ENCODE measurements around the gene BMI1.
A peak's percentile ranks its signal among the peaks of the same experiment; 100 is the strongest.

Gene BMI1

DNA sequence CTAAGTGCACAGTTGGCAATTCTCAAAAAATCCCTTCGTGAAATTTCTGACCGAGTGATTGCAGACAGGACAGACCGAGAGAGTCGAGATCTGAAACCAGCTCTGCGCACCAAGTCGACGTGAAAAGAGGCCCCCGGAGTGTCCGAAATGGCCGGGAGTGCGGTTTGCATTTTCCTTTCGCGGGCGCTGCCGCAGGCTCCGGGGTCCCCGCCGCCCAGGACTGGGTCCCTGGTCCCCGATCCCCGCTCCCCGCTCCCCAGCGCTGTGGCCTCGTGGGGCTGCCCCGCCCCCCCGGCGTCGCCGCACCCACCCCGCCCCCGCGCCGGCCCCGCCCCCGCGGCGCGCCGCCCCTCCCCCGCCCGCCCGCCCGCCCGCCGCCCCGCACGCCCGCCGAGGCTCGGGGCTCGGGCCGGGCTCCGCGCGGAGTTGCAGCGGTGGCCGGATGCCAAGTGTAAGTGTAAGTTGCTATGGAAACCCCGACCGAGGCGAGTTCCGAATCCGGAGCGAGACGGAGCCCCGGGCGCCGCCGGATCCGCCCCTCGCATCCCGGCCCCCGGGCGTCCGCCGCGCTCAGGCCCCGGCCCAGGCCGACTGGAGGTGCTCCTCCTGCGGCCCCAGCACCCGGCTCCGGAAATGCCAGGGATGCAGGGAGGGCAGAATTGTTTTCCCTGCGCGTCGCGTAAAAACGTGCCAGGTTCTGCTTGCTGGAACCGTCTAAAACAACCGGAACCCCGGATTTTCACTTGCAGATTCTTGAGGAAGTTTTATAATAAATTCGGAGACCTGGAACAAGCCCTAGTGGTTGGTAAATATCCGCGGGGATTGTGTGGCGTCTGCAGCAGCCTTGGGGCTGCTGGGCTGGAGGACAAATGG lies 4.6 kb downstream of the BMI1 start:
- H3K4me1 Mint-ChIP-seq, result peaks cover 38% of the 10 kb centered on the region

DNA sequence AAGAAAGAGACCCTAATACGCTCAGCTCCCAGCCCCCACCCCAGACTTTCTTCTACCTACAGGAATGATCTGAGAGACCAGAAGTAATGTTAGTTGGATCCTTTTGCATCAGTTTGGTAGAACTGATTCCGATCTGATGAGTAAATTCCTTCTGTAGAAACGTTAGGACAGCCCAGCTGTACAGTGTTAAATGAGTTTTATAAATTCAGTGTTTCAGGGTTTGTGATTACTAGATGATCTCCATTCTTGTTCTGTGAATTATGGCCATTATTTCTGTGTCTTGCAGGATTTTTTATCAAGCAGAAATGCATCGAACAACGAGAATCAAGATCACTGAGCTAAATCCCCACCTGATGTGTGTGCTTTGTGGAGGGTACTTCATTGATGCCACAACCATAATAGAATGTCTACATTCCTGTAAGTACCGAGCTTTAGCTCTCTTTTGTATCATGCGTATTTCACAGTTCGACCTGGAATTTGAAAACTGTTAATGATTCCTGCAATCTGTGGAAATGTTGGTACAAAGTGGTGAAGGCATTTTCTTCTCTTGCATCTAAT lies 5.3 kb downstream of the BMI1 start:
- Mint-ChIP-seq H3K4me1 (peaks cover 38% of the 10 kb centered on the region), H3K36me3 (peaks cover 13% of the 10 kb centered on the region), H3K9me3 (peaks cover 6% of the 10 kb centered on the region), H3K27ac (peak overlapping the region; percentile 10), H3K4me3 (peak overlapping the region; percentile 68), H3K27me3 (peaks cover 40% of the 10 kb centered on the region)

More for the DNA sequence above, 4.6 kb downstream of the BMI1 start:
- peaks cover 40% of the 10 kb centered on the region for H3K27me3 Mint-ChIP-seq
- H3K27ac Mint-ChIP-seq, result peak overlapping the region; percentile 68
- peaks cover 13% of the 10 kb centered on the region for H3K36me3 Mint-ChIP-seq
- H3K4me3 Mint-ChIP-seq, result peak overlapping the region; percentile 93
- H3K9me3 Mint-ChIP-seq, result peaks cover 6% of the 10 kb centered on the region

DNA sequence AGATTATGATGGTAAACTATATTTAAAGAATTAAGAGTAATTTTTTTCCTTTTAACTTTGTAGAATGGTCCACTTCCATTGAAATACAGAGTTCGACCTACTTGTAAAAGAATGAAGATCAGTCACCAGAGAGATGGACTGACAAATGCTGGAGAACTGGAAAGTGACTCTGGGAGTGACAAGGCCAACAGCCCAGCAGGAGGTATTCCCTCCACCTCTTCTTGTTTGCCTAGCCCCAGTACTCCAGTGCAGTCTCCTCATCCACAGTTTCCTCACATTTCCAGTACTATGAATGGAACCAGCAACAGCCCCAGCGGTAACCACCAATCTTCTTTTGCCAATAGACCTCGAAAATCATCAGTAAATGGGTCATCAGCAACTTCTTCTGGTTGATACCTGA lies 8.3 kb downstream of the BMI1 start:
- Mint-ChIP-seq H3K4me3 (no peak overlapping the region), H3K4me1 (peaks cover 40% of the 10 kb centered on the region), H3K27me3 (peaks cover 38% of the 10 kb centered on the region), H3K27ac (no peak overlapping the region), H3K9me3 (peaks cover 10% of the 10 kb centered on the region), H3K36me3 (peaks cover 17% of the 10 kb centered on the region)

DNA sequence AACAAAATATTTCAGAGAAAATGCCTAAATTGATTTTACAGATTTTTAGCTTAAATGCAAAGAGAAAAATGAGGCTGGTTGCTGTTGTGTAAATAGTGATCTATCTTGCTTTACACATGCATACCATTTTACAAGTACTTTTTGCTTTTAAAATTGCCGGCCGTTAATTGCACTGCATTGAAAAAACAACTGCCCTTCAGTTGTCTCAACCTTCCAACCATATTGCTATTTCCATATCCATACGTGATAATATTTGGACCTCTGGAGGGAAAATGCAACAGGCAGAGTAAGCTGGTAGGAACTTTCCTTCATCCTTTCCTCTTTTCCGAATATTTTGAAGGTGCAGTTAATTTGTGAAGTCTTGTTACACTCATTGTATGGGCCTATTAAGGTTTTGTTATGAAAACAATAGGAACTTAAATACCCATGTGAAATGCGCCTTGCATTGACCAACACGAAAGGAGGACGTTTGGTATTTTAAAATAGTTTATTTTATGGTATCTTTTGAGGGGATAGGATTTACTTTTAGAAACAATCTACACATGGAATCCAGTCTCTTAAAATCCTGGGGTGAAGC lies 11.3 kb downstream of the BMI1 start:
- peaks cover 10% of the 10 kb centered on the region for H3K9me3 Mint-ChIP-seq
- peaks cover 15% of the 10 kb centered on the region for H3K36me3 Mint-ChIP-seq
- peaks cover 27% of the 10 kb centered on the region for H3K4me1 Mint-ChIP-seq
- no peak overlapping the region for H3K4me3 Mint-ChIP-seq
- H3K27ac Mint-ChIP-seq, result no peak overlapping the region
- H3K27me3 Mint-ChIP-seq, result peaks cover 29% of the 10 kb centered on the region

DNA sequence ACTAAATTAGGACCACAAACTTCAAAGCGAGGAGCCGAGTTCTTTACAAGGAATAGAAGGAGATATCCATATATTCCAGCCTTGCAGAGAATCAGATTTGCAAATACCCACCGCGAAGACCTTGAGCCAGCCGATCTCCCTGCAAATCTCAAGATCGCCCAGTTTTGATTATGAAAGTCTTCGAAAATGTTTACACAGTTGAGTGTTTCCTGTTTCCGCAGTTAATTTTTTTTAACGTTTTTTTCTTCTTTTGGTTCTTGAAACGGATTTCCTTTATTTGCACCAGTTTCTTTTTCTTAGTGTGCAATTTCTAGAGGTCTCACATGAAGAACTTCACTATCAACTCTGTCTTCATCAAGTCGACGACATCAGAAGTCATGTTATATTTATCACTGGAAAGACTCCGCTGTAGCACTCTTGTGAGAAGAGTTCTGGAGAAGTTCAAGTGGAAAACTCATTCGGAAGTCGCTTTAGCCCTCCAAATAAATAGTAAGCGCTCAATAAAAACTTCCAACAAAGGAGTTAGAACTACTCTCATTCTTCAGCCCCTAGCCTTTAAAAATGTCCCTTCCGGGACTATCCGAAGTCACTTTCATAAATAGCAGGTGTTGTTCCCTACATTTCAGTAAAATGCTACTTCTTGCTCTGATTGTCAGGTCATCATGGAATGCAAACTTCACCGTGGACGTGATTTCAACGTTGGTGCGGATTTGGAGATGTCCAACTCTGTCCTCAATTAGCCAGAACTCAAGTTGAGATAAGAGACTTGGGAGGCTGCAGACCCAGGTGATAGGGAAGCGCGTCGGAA lies 12.5 kb downstream of the BMI1 start:
- H3K27ac Mint-ChIP-seq, result peak overlapping the region; percentile 66

DNA sequence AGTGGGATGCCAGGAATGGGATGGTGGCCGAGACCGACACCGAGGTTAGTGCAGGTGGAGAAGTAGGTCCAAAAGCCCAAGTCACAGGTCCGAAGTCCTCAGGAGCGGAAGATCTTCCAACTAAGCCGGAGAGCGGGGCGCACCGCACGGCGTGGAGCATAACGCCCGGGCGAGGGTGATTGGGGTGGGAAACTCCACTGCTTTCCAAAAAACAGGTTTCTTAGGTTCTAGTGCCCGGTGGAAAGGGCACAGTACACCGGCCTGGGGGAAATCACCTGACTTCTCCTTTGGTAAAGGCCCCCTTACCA lies 13.0 kb downstream of the BMI1 start:
- Mint-ChIP-seq H3K27ac (peak overlapping the region; percentile 66), H3K9me3 (peaks cover 10% of the 10 kb centered on the region), H3K27me3 (peaks cover 37% of the 10 kb centered on the region), H3K4me3 (peak overlapping the region; percentile 73), H3K4me1 (peaks cover 30% of the 10 kb centered on the region), H3K36me3 (peaks cover 14% of the 10 kb centered on the region)

More for the DNA sequence above, 12.5 kb downstream of the BMI1 start:
- Mint-ChIP-seq H3K4me3 (peak overlapping the region; percentile 73), H3K36me3 (peaks cover 14% of the 10 kb centered on the region), H3K4me1 (peaks cover 30% of the 10 kb centered on the region), H3K27me3 (peaks cover 32% of the 10 kb centered on the region), H3K9me3 (peaks cover 10% of the 10 kb centered on the region)

DNA sequence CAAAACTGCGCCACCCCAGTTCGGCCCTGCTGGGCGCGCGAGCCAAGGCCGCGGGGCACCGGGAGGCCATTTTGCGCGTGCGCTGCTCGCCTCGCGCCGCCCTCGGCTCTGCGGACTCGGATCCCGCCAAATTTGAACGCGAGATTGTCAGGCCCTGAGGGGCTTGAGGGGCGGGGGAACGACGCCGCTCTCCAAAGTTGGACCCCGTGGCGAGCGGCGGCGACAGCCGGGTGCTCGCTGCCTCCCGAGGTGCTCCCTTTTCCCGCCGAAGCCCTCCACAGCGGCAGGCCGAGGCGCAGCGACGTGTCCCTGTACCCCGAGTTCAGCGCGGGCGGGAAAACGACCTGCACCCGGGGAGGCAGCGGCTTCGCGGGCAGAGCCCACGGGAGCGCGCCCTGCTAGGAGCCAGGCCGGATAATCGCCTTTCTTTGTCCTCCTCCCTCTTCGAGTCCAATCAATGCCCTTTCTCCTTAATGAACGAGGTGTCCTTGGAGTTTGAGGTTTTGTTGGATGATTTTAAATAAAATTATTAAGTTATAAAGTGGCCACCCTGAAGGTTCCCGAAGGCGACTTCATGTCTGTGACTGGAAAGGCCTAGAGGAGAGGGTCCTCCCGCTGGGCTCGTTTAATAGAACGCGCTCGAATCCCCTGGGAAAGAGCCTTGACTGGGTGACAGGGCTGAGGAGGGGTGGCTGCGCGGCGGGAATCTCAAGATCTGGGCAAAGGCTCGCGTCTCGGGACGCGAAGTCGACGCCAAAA lies 13.7 kb downstream of the BMI1 start:
- peak overlapping the region; percentile 82 for H3K4me3 Mint-ChIP-seq
- peaks cover 37% of the 10 kb centered on the region for H3K27me3 Mint-ChIP-seq
- H3K27ac Mint-ChIP-seq, result peak overlapping the region; percentile 83
- H3K4me1 Mint-ChIP-seq, result peaks cover 30% of the 10 kb centered on the region
- peaks cover 9% of the 10 kb centered on the region for H3K36me3 Mint-ChIP-seq
- peaks cover 6% of the 10 kb centered on the region for H3K9me3 Mint-ChIP-seq

DNA sequence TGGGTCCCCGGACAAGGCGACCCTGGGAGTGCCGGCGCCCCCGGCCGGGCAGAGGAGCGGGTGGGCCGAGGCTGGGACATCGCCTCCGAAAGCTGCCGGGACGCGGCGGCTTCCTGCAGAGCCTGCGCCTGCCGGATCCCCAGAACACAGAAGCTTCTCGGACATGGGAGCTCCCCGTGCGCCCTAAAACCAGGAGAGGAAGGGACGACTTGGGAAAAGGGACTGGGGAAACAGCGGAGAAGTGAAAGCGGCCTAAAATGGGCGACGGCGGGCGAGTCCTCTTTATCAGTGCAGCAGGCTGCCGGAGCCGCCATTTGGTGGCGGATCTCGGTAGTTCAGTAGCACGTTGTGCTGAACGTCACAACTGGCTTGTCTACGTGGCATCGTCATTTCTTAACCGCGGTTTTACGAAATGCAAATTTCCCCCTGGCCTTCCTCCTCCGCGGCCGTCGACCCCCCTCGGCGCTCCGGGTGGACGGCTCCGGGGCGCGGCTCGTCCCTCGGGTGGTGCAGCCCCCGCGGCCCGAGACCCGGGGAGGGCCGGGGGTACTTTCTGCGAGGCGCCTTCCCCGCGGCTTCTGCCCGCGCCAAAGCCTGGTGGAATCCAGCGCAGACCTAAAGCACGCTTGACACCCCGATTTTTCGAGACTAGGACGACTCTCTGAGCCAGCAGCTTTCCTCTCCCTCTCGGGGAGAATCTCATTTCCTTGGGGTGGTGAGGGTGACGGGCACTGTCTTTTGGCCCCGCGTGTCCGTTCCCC lies 14.5 kb downstream of the BMI1 start:
- Mint-ChIP-seq H3K4me1 (peaks cover 36% of the 10 kb centered on the region), H3K27ac (peak overlapping the region; percentile 83), H3K36me3 (peaks cover 6% of the 10 kb centered on the region), H3K4me3 (peak overlapping the region; percentile 82), H3K9me3 (peaks cover 4% of the 10 kb centered on the region), H3K27me3 (peaks cover 42% of the 10 kb centered on the region)

DNA sequence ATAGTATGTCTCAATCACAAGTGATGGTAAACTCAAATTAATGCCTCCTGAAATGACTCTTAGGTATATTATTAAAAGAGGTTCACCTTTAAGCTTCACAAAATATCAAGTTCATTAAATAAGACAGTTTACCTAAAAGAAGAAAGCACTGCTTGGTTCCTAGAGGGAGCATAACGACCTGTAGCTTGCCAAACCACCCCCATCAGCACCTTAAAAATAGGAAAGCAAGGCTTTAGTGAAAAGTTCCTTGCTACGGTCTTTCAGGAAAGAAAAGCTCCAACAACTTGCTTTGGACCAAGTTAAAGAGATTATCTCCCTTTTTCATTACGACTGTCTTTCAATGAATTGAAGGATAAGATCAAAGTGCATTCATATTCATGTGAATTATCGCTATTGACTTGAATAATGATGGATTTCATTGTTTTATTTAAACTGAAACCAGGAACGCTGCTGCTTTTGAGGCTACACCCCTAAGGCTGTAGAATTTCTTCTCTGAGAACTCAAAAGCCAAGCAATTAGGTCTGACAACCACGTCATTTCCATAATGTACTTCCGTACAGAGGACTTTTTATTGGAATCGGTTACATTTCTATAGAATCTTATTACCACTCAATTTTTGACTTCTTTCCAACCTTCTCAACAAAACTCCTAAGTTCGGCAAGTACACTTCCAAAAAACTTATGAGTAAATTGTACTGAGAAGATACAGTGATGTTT lies 17.4 kb downstream of the BMI1 start:
- peaks cover 9% of the 10 kb centered on the region for H3K9me3 Mint-ChIP-seq
- peaks cover 23% of the 10 kb centered on the region for H3K4me1 Mint-ChIP-seq
- peak overlapping the region; percentile 12 for H3K27ac Mint-ChIP-seq
- peaks cover 5% of the 10 kb centered on the region for H3K36me3 Mint-ChIP-seq
- peak overlapping the region; percentile 15 for H3K4me3 Mint-ChIP-seq
- H3K27me3 Mint-ChIP-seq, result peaks cover 52% of the 10 kb centered on the region

DNA sequence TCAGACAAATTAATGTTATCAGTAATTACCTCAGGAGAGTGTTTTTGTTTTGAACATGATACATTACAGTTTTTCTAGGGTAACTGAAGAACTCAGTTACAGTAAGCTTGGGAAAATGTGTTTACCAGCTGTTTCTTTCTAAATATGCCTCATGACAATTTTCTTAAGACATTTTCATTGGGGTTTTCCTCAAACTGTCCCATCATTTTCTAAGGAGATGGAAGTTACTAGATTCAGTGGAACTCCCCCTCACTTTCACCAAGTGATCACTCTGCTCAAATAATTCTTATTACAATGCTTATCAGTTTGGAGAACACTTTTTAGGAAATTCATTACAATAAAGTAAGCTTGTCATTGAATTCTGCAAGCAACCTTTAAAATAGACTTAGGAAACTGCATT lies 18.0 kb downstream of the BMI1 start:
- peaks cover 2% of the 10 kb centered on the region for H3K36me3 Mint-ChIP-seq
- peak overlapping the region; percentile 15 for H3K4me3 Mint-ChIP-seq
- H3K27ac Mint-ChIP-seq, result peak overlapping the region; percentile 12
- peaks cover 5% of the 10 kb centered on the region for H3K9me3 Mint-ChIP-seq
- peaks cover 53% of the 10 kb centered on the region for H3K27me3 Mint-ChIP-seq
- H3K4me1 Mint-ChIP-seq, result peaks cover 18% of the 10 kb centered on the region

DNA sequence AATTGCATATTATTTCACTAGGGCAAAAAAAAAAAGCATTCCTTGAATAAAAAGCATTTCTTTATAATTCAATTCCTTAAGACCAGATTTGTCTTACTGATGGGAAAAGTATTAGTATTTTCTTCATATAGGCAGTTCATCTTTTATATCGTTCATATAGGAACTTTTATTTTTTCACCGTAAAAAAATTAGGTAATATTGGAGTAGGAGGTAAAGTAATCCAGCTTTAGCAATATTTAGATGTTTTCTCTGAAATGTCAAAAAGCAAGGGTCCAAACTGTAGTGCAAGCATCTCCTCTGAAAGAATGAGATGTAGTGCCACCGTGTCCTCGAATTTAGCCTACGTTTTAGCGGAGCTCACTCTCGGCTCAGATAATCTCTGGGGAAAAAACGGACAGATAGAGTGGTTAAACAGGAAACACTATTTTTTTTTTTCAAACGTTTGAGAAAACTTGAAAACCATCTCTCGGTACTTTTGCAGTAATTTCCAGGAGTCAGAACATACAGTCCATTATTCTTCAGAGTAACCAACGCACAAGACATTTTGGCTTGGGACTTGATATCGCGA lies 18.9 kb downstream of the BMI1 start:
- peak overlapping the region; percentile 85 for H3K4me3 Mint-ChIP-seq
- peaks cover 18% of the 10 kb centered on the region for H3K4me1 Mint-ChIP-seq
- peaks cover 5% of the 10 kb centered on the region for H3K9me3 Mint-ChIP-seq
- peaks cover 2% of the 10 kb centered on the region for H3K36me3 Mint-ChIP-seq
- H3K27me3 Mint-ChIP-seq, result peaks cover 62% of the 10 kb centered on the region
- H3K27ac Mint-ChIP-seq, result peak overlapping the region; percentile 85

DNA sequence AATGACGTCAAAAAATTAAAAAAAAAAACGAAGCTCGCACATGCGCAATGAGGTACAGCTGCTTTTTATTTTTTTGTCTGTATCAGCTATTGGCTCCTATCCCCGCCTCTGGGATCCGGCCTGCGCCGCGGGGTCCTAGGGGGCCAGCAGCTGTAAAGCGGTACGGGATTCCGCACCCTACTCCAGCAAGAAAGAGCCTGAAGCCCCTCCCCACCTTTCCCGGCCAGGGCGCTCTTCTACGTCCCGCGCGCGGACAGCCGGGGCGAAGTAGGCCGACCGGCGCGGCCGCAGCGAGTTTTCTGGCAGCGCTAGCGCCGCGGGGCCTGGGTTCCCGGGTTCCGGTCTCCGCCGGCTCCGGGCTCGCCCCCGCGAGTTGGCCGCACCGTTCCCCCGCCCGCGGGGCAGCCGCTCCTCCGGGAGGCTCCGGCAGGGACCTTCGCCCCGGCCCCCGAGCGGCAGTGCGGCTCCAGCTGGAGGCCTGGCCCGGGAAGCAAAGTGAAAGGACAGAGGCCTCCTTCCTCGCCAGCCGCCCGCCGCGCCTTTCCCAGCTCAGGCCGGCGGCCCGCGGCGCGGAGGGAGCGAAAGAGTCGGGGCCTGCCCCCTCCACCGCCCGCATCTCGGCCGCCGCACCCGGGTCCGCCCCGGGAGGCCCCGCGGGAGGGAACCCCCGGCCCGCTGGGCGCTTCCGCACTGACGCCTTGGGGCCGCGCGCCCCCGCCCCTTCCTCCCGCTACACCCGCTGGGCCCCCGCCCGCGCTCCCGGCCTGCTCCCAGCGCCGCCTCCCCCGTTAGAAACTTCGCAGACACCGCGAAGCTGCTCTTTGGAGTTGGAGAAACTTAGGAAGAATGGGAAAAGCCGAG lies 19.7 kb downstream of the BMI1 start:
- peak overlapping the region; percentile 85 for H3K4me3 Mint-ChIP-seq
- H3K9me3 Mint-ChIP-seq, result peaks cover 5% of the 10 kb centered on the region
- peaks cover 14% of the 10 kb centered on the region for H3K4me1 Mint-ChIP-seq
- H3K27me3 Mint-ChIP-seq, result peaks cover 60% of the 10 kb centered on the region
- peaks cover 2% of the 10 kb centered on the region for H3K36me3 Mint-ChIP-seq
- peak overlapping the region; percentile 85 for H3K27ac Mint-ChIP-seq

Data from activated naive CD4-positive, alpha-beta T cell treated with anti-CD3 and anti-CD28 coated beads, Interleukin-2, amount 50 U/mL, for 24 hours (primary cell).